Measurements from ENCODE around the gene UAP1. TPM values are rescaled to one million over a fixed set of nuclear protein-coding genes. Genes with fewer than 3 reads are reported as not detected.

The UAP1 gene
- total RNA-seq, 6 experiments from 2014 or later, result 41.9 to 108 (median 51.1) TPM

DNA sequence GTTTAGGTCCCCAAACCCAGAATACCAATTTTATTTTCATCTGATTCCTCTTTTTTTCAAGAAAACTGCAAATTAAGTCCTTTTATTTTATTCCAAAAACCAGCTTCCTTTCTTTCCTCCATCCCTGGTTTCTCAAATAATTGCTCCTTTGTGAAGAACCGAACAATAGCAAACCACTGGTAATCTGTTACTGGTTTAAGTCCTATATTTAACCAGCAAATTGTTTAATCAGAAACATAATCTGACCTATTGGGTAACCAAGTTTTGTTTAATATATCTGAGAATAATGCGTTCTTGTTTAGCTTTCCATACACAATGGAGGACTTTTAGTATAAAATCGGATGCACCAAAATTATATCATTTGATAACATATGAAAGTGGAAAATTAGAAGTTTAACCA, 57.6 kb downstream of the UAP1 start:
- peaks cover 0 to 2% (median 0%) of the 10 kb centered on the region in 4 donors for H3K36me3 ChIP-seq
- ATAC-seq (no peak), DNase-seq (no peak)
- no peak overlapping the region for H3K4me3 ChIP-seq
- WGBS (ENCODE audit: insufficient coverage, low coverage, low lambda C conversion rate, missing lambda C conversion rate), result 89% methylated on average over 3 of the region's 3 CpGs
- no peaks in the 10 kb centered on the region for H3K4me1 ChIP-seq
- peaks cover 0 to 10% (median 3%) of the 10 kb centered on the region in 4 donors for H3K9me3 ChIP-seq
- H3K27me3 ChIP-seq, result no peaks in the 10 kb centered on the region
- intact Hi-C loops (cut with DNase I), result no loop called here
- H3K27ac ChIP-seq, result no peak overlapping the region
- no peak for TF ChIP-seq CTCF (IDR thresholded peaks at IDR 0.05)
- no peak for TF ChIP-seq POLR2A (IDR thresholded peaks at IDR 0.05)

DNA sequence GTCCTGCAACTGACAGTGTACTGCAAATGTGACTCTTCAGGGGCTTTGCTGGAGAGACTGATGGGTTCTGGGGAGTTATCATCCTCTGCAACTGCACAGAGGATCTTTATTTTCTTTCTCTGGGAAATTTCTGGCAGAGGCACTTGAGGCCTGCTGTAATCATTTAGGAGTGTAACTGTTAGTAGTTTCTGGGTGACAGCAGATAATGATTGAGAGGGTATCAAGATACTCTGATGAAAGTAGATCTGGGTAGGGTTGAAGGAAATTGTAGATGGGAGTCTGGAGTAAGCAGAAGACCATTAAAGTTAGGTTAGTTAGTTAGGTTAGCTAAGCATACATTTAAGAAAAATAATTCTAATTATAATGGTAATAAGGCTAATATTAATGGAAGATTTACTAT, 59.7 kb downstream of the UAP1 start:
- Histone ChIP-seq H3K4me3 (no peak overlapping the region), H3K36me3 (peaks cover 0 to 2% (median 0%) of the 10 kb centered on the region in 4 donors), H3K9me3 (peaks cover 0 to 10% (median 3%) of the 10 kb centered on the region in 4 donors), H3K4me1 (no peaks in the 10 kb centered on the region), H3K27ac (no peak overlapping the region), H3K27me3 (no peaks in the 10 kb centered on the region)
- no peak for ATAC-seq
- TF ChIP-seq POLR2A (IDR thresholded peaks at IDR 0.05), result no peak
- intact Hi-C loops (cut with DNase I), result no loop called here
- DNase-seq, result no peak

GRCh38 chr1:162625679-162626078, 64.2 kb downstream of the UAP1 start:
- intact Hi-C loops (cut with DNase I), result no loop called here
- Histone ChIP-seq H3K36me3 (no peaks in the 10 kb centered on the region), H3K27ac (no peak overlapping the region), H3K27me3 (no peaks in the 10 kb centered on the region), H3K9me3 (no peaks in the 10 kb centered on the region), H3K4me3 (no peak overlapping the region), H3K4me1 (no peaks in the 10 kb centered on the region)
- TF ChIP-seq POLR2A (IDR thresholded peaks at IDR 0.05), result no peak
- no peak for TF ChIP-seq CTCF (IDR thresholded peaks at IDR 0.05)
- no peak for ATAC-seq
- 71% methylated on average over 2 of the region's 2 CpGs for WGBS (ENCODE audit: insufficient coverage, low coverage, low lambda C conversion rate, missing lambda C conversion rate)
- no peak for DNase-seq

DNA sequence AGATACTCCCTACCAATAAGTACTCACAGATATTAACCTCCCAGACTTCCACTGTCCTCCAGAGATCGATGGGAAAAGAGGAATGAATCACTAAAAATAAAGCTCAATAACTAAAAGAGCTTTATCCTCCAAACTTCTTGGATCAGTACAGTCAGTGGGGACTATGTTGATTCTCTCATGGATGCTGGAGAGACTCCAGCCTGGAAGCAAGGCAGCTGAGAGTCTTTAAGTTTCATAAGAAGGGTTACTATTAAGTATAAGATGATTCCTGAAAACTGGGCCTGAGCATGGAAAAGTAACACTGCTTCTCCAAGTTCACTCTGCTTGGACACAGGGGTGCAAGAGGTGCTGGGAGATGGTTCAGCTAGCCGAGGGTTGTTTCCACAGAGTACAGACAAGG, 64.6 kb downstream of the UAP1 start:
- WGBS (ENCODE audit: insufficient coverage, low coverage, low lambda C conversion rate, missing lambda C conversion rate), result 55% methylated on average over 2 of the region's 2 CpGs
- Histone ChIP-seq H3K27ac (no peak overlapping the region), H3K36me3 (no peaks in the 10 kb centered on the region), H3K27me3 (no peaks in the 10 kb centered on the region), H3K4me3 (no peak overlapping the region), H3K9me3 (no peaks in the 10 kb centered on the region), H3K4me1 (no peaks in the 10 kb centered on the region)
- ATAC-seq (peak in 1 of 4 donors; percentile 26), DNase-seq (no peak)
- TF ChIP-seq CTCF (IDR thresholded peaks at IDR 0.05) (no peak), POLR2A (IDR thresholded peaks at IDR 0.05) (no peak)
- intact Hi-C loops (cut with DNase I), result no loop called here

- intact Hi-C loops (cut with DNase I), result no loop called here
- WGBS (ENCODE audit: insufficient coverage, low coverage, low lambda C conversion rate, missing lambda C conversion rate), result 22% methylated on average over 2 of the region's 2 CpGs
- no peak overlapping the region for H3K4me3 ChIP-seq
- no peaks in the 10 kb centered on the region for H3K9me3 ChIP-seq
- H3K4me1 ChIP-seq, result no peaks in the 10 kb centered on the region
- TF ChIP-seq CTCF (IDR thresholded peaks at IDR 0.05) (no peak), POLR2A (IDR thresholded peaks at IDR 0.05) (no peak)
- ATAC-seq (peak in 3 of 4 donors; percentile 10 to 25 (median 17)), DNase-seq (no peak)
- H3K27me3 ChIP-seq, result no peaks in the 10 kb centered on the region
- H3K27ac ChIP-seq, result peak overlapping the region; percentile 6 to 49 (median 24)
- H3K36me3 ChIP-seq, result no peaks in the 10 kb centered on the region
Measured at GRCh38 chr1:162626761-162627160, 65.2 kb downstream of the UAP1 start.

Measured in right lobe of liver (tissue), 6 donors.